ENCODE results near the gene NPHS1.
A peak's percentile ranks its signal among the peaks of the same experiment; 100 is the strongest.

The NPHS1 gene

GRCh38 chr19:35852029-35852780 is at the start of gene NPHS1:
Gene NPHS1 (minus strand): TSS chr19:35852504. CDS start chr19:35851837, 667 bp downstream.
- POLR2A ChIA-PET, result interaction anchor here (0.6 to 1.6 kb wide), 3 partner anchors 17 to 533 kb away, joined by 3 to 5 read pairs (median 4); no protein-coding TSS in a partner anchor
- H3K27ac ChIP-seq (ENCODE audit: extremely low read depth, low read depth, low read length), result no peak within 1 kb of the TSS
- no peaks in the 10 kb centered on the region for H3K4me1 ChIP-seq (ENCODE audit: control insufficient read depth, insufficient read depth, low read length)
- no peak within 1 kb of the TSS for H3K4me3 ChIP-seq (ENCODE audit: low read depth, low read length)
- H3K36me3 ChIP-seq (ENCODE audit: control insufficient read depth in 2 of 2, insufficient read depth in 1 of 2, low read length in 2 of 2), result no peaks in the 10 kb centered on the region
- H3K9me3 ChIP-seq (ENCODE audit: control insufficient read depth, insufficient read depth, low read depth, low read length), result no peaks in the 10 kb centered on the region
- CTCF ChIA-PET, result interaction anchor here (0.6 to 1.4 kb wide), 3 partner anchors 17 to 242 kb away, joined by 3 read pairs; partner anchors contain the start of gene APLP1
- TF ChIP-seq ZNF324 (tag by site-specific recombination; IDR thresholded peaks at IDR 0.05) (no peak), ZNF416 (tag by site-specific recombination; IDR thresholded peaks at IDR 0.05) (no peak), BCL11A (tag by site-specific recombination; IDR thresholded peaks at IDR 0.05; ENCODE audit: low read depth) (no peak), ZNF10 (tag by site-specific recombination; IDR thresholded peaks at IDR 0.05) (no peak), ZNF280C (tag by site-specific recombination; IDR thresholded peaks at IDR 0.05) (no peak), TRIM28 (IDR thresholded peaks at IDR 0.05; ENCODE audit: borderline replicate concordance, low read length) (no peak), SP7 (tag by site-specific recombination; IDR thresholded peaks at IDR 0.05) (no peak), ZNF138 (tag by site-specific recombination; IDR thresholded peaks at IDR 0.05; ENCODE audit: borderline replicate concordance) (no peak), ZNF571 (tag by site-specific recombination; IDR thresholded peaks at IDR 0.05) (no peak), EGR2 (tag by site-specific recombination; IDR thresholded peaks at IDR 0.05; ENCODE audit: low read depth) (no peak), SP3 (tag by site-specific recombination; IDR thresholded peaks at IDR 0.05) (no peak), PATZ1 (tag by site-specific recombination; IDR thresholded peaks at IDR 0.05) (peak; percentile 55), ZSCAN4 (tag by site-specific recombination; IDR thresholded peaks at IDR 0.05) (no peak), ZNF292 (tag by site-specific recombination; IDR thresholded peaks at IDR 0.05; ENCODE audit: borderline replicate concordance, low read depth) (no peak), ZNF473 (tag by site-specific recombination; IDR thresholded peaks at IDR 0.05) (no peak), HIC1 (tag by site-specific recombination; IDR thresholded peaks at IDR 0.05) (no peak), ZNF747 (tag by site-specific recombination; IDR thresholded peaks at IDR 0.05) (no peak), REST (tag by site-specific recombination; IDR thresholded peaks at IDR 0.05) (0 out of 2 replicates have a peak, but pooled peaks have one; percentile 19), ZNF169 (tag by site-specific recombination; IDR thresholded peaks at IDR 0.05) (no peak), ZNF362 (tag by site-specific recombination; IDR thresholded peaks at IDR 0.05) (peak; percentile 94), RBAK (tag by site-specific recombination; IDR thresholded peaks at IDR 0.05) (no peak), GLIS1 (tag by site-specific recombination; IDR thresholded peaks at IDR 0.05) (no peak), ZNF112 (tag by site-specific recombination; IDR thresholded peaks at IDR 0.05) (no peak), ZNF202 (tag by site-specific recombination; IDR thresholded peaks at IDR 0.05; ENCODE audit: borderline replicate concordance) (no peak), ZNF404 (tag by site-specific recombination; IDR thresholded peaks at IDR 0.05) (no peak)

Measured in HEK293 (cell line).